GM19395 (cell line): ENCODE measurements around the gene MGST3.
"Not testable (repeated sequence)": the region's sequence is repeated elsewhere in the genome, so short reads cannot be mapped to it uniquely, and the experiment has no call there.

Experiments
- ATAC-seq: cut with Tn5 transposase; IDR thresholded peaks from one replicate; pipeline ENCODE4 v1.9.1; 2021; ENCODE audit warnings: mild to moderate bottlenecking, moderate library complexity; ENCODE audit not compliant: unreplicated experiment

Gene MGST3

GRCh38 chr1:165695031-165695430 lies 64.0 kb downstream of the MGST3 start:
- ATAC-seq: no peak

DNA sequence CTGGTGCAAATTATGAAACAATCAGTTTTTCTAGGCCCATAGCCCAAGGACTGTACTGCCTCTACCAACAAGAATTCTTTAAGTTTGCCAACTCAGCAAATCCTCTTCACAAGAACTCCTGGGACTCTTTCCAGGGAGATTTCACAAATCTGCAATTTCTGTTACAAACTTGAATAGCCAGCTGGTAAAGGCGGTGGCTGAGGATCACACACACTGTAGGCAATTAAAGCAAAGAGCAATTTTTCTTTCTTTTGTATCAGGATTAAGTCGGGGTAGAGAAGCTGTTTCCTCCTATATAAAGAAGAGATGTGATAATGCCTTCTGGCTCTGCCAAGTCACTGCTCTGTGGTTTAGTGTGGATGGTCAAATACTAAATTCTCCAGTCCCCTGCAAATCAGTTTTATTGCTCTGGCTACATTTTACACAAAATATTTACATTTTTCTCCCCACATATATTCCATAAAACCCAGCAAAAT lies 65.6 kb downstream of the MGST3 start:
- no peak for ATAC-seq

GRCh38 chr1:165697491-165697880 lies 66.5 kb downstream of the MGST3 start:
- no peak for ATAC-seq

GRCh38 chr1:165697881-165698760 lies 67.1 kb downstream of the MGST3 start, which contains the start of gene ALDH9A1:
Gene ALDH9A1 (minus strand): TSS chr1:165698562. CDS start chr1:165698558, 4 bp downstream.
- ATAC-seq: peak; percentile 96

GRCh38 chr1:165698761-165699052 lies 67.7 kb downstream of the MGST3 start:
- ATAC-seq: peak; percentile 31

- ATAC-seq: no peak
These were observed 68.5 kb downstream of the MGST3 start for GRCh38 chr1:165699577-165699976.

GRCh38 chr1:165701922-165702321 lies 70.9 kb downstream of the MGST3 start:
- ATAC-seq: not testable (repeated sequence)

- no peak for ATAC-seq
These were observed 72.6 kb downstream of the MGST3 start for GRCh38 chr1:165703648-165704047.
